ENCODE results near the gene KLRF2.

The KLRF2 gene

GRCh38 chr12:9907769-9908168 lies 26.5 kb downstream of the KLRF2 start:
- no peak overlapping the region for H3K27ac ChIP-seq (ENCODE audit: low read depth, low read length)
- H3K4me3 ChIP-seq (ENCODE audit: low read depth in 1 of 5, low read length in 5 of 5), result no peak overlapping the region
- no peaks in the 10 kb centered on the region for H3K27me3 ChIP-seq (ENCODE audit: control insufficient read depth in 5 of 5, insufficient read depth in 4 of 5, low read length in 5 of 5)
- no peaks in the 10 kb centered on the region for H3K36me3 ChIP-seq (ENCODE audit: control insufficient read depth in 5 of 5, insufficient read depth in 5 of 5, low read length in 5 of 5)
- H3K9ac ChIP-seq (ENCODE audit: low read length in 5 of 5), result no peak overlapping the region
- H3K4me1 ChIP-seq (ENCODE audit: control insufficient read depth in 5 of 5, insufficient read depth in 5 of 5, low read length in 5 of 5), result no peaks in the 10 kb centered on the region
- H3K9me3 ChIP-seq (ENCODE audit: control insufficient read depth in 5 of 5, low read length in 5 of 5), result peaks cover 3 to 18% (median 15%) of the 10 kb centered on the region in 5 donors

GRCh38 chr12:9908350-9908749 lies 27.1 kb downstream of the KLRF2 start:
- H3K36me3 ChIP-seq (ENCODE audit: control insufficient read depth in 5 of 5, insufficient read depth in 5 of 5, low read length in 5 of 5), result no peaks in the 10 kb centered on the region
- no peak overlapping the region for H3K4me3 ChIP-seq (ENCODE audit: low read depth in 1 of 5, low read length in 5 of 5)
- H3K9me3 ChIP-seq (ENCODE audit: control insufficient read depth in 5 of 5, low read length in 5 of 5), result peaks cover 3 to 17% (median 14%) of the 10 kb centered on the region in 5 donors
- no peaks in the 10 kb centered on the region for H3K4me1 ChIP-seq (ENCODE audit: control insufficient read depth in 5 of 5, insufficient read depth in 5 of 5, low read length in 5 of 5)
- H3K27me3 ChIP-seq (ENCODE audit: control insufficient read depth in 5 of 5, insufficient read depth in 4 of 5, low read length in 5 of 5), result no peaks in the 10 kb centered on the region
- no peak overlapping the region for H3K9ac ChIP-seq (ENCODE audit: low read length in 5 of 5)
- no peak overlapping the region for H3K27ac ChIP-seq (ENCODE audit: low read depth, low read length)

- H3K9ac ChIP-seq (ENCODE audit: low read length in 5 of 5), result no peak overlapping the region
- peaks cover 3 to 14% (median 11%) of the 10 kb centered on the region in 5 donors for H3K9me3 ChIP-seq (ENCODE audit: control insufficient read depth in 5 of 5, low read length in 5 of 5)
- no peaks in the 10 kb centered on the region for H3K27me3 ChIP-seq (ENCODE audit: control insufficient read depth in 5 of 5, insufficient read depth in 4 of 5, low read length in 5 of 5)
- H3K4me1 ChIP-seq (ENCODE audit: control insufficient read depth in 5 of 5, insufficient read depth in 5 of 5, low read length in 5 of 5), result no peaks in the 10 kb centered on the region
- no peak overlapping the region for H3K27ac ChIP-seq (ENCODE audit: low read depth, low read length)
- no peaks in the 10 kb centered on the region for H3K36me3 ChIP-seq (ENCODE audit: control insufficient read depth in 5 of 5, insufficient read depth in 5 of 5, low read length in 5 of 5)
- H3K4me3 ChIP-seq (ENCODE audit: low read depth in 1 of 5, low read length in 5 of 5), result no peak overlapping the region
Observed at GRCh38 chr12:9909724-9910123, 28.4 kb downstream of the KLRF2 start.

GRCh38 chr12:9910716-9911421 lies 29.6 kb downstream of the KLRF2 start:
- Histone ChIP-seq H3K36me3 (ENCODE audit: control insufficient read depth in 5 of 5, insufficient read depth in 5 of 5, low read length in 5 of 5) (no peaks in the 10 kb centered on the region), H3K27me3 (ENCODE audit: control insufficient read depth in 5 of 5, insufficient read depth in 4 of 5, low read length in 5 of 5) (no peaks in the 10 kb centered on the region), H3K27ac (ENCODE audit: low read depth, low read length) (no peak overlapping the region), H3K4me1 (ENCODE audit: control insufficient read depth in 5 of 5, insufficient read depth in 5 of 5, low read length in 5 of 5) (no peaks in the 10 kb centered on the region), H3K9me3 (ENCODE audit: control insufficient read depth in 5 of 5, low read length in 5 of 5) (peaks cover 3 to 14% (median 11%) of the 10 kb centered on the region in 5 donors), H3K4me3 (ENCODE audit: low read depth in 1 of 5, low read length in 5 of 5) (peak overlapping the region in 3 of 5 donors; percentile 14 to 29 (median 22)), H3K9ac (ENCODE audit: low read length in 5 of 5) (no peak overlapping the region)

GRCh38 chr12:9911708-9912107 lies 30.4 kb downstream of the KLRF2 start:
- Histone ChIP-seq H3K36me3 (ENCODE audit: control insufficient read depth in 5 of 5, insufficient read depth in 5 of 5, low read length in 5 of 5) (no peaks in the 10 kb centered on the region), H3K4me3 (ENCODE audit: low read depth in 1 of 5, low read length in 5 of 5) (no peak overlapping the region), H3K9ac (ENCODE audit: low read length in 5 of 5) (no peak overlapping the region), H3K9me3 (ENCODE audit: control insufficient read depth in 5 of 5, low read length in 5 of 5) (peaks cover 3 to 14% (median 11%) of the 10 kb centered on the region in 5 donors), H3K27me3 (ENCODE audit: control insufficient read depth in 5 of 5, insufficient read depth in 4 of 5, low read length in 5 of 5) (no peaks in the 10 kb centered on the region), H3K4me1 (ENCODE audit: control insufficient read depth in 5 of 5, insufficient read depth in 5 of 5, low read length in 5 of 5) (no peaks in the 10 kb centered on the region), H3K27ac (ENCODE audit: low read depth, low read length) (no peak overlapping the region)

- Histone ChIP-seq H3K4me3 (ENCODE audit: low read depth in 1 of 5, low read length in 5 of 5) (no peak overlapping the region), H3K27me3 (ENCODE audit: control insufficient read depth in 5 of 5, insufficient read depth in 4 of 5, low read length in 5 of 5) (peaks cover 0 to 4% (median 0%) of the 10 kb centered on the region in 5 donors), H3K36me3 (ENCODE audit: control insufficient read depth in 5 of 5, insufficient read depth in 5 of 5, low read length in 5 of 5) (no peaks in the 10 kb centered on the region), H3K9me3 (ENCODE audit: control insufficient read depth in 5 of 5, low read length in 5 of 5) (no peaks in the 10 kb centered on the region), H3K4me1 (ENCODE audit: control insufficient read depth in 5 of 5, insufficient read depth in 5 of 5, low read length in 5 of 5) (no peaks in the 10 kb centered on the region), H3K27ac (ENCODE audit: low read depth, low read length) (no peak overlapping the region), H3K9ac (ENCODE audit: low read length in 5 of 5) (no peak overlapping the region)
Observed at GRCh38 chr12:9919443-9919842, 38.2 kb downstream of the KLRF2 start.

- H3K36me3 ChIP-seq (ENCODE audit: control insufficient read depth in 5 of 5, insufficient read depth in 5 of 5, low read length in 5 of 5), result no peaks in the 10 kb centered on the region
Observed at GRCh38 chr12:9920451-9920850, 39.2 kb downstream of the KLRF2 start.

GRCh38 chr12:9922429-9922828 lies 41.1 kb downstream of the KLRF2 start:
- Histone ChIP-seq H3K9ac (ENCODE audit: low read length in 5 of 5) (no peak overlapping the region), H3K27me3 (ENCODE audit: control insufficient read depth in 5 of 5, insufficient read depth in 4 of 5, low read length in 5 of 5) (peaks cover 0 to 4% (median 0%) of the 10 kb centered on the region in 5 donors), H3K4me3 (ENCODE audit: low read depth in 1 of 5, low read length in 5 of 5) (no peak overlapping the region), H3K4me1 (ENCODE audit: control insufficient read depth in 5 of 5, insufficient read depth in 5 of 5, low read length in 5 of 5) (peaks cover 0 to 3% (median 0%) of the 10 kb centered on the region in 5 donors), H3K36me3 (ENCODE audit: control insufficient read depth in 5 of 5, insufficient read depth in 5 of 5, low read length in 5 of 5) (no peaks in the 10 kb centered on the region), H3K9me3 (ENCODE audit: control insufficient read depth in 5 of 5, low read length in 5 of 5) (no peaks in the 10 kb centered on the region), H3K27ac (ENCODE audit: low read depth, low read length) (no peak overlapping the region)

More at GRCh38 chr12:9920451-9920850, 39.2 kb downstream of the KLRF2 start:
- Histone ChIP-seq H3K4me1 (ENCODE audit: control insufficient read depth in 5 of 5, insufficient read depth in 5 of 5, low read length in 5 of 5) (no peaks in the 10 kb centered on the region), H3K27me3 (ENCODE audit: control insufficient read depth in 5 of 5, insufficient read depth in 4 of 5, low read length in 5 of 5) (peaks cover 0 to 4% (median 0%) of the 10 kb centered on the region in 5 donors), H3K27ac (ENCODE audit: low read depth, low read length) (no peak overlapping the region), H3K9ac (ENCODE audit: low read length in 5 of 5) (no peak overlapping the region), H3K4me3 (ENCODE audit: low read depth in 1 of 5, low read length in 5 of 5) (no peak overlapping the region), H3K9me3 (ENCODE audit: control insufficient read depth in 5 of 5, low read length in 5 of 5) (no peaks in the 10 kb centered on the region)

GRCh38 chr12:9925705-9926393 lies 44.6 kb downstream of the KLRF2 start:
- Histone ChIP-seq H3K27ac (ENCODE audit: low read depth, low read length) (no peak overlapping the region), H3K4me3 (ENCODE audit: low read depth in 1 of 5, low read length in 5 of 5) (peak overlapping the region; percentile 48 to 66 (median 54)), H3K9me3 (ENCODE audit: control insufficient read depth in 5 of 5, low read length in 5 of 5) (no peaks in the 10 kb centered on the region), H3K36me3 (ENCODE audit: control insufficient read depth in 5 of 5, insufficient read depth in 5 of 5, low read length in 5 of 5) (no peaks in the 10 kb centered on the region), H3K4me1 (ENCODE audit: control insufficient read depth in 5 of 5, insufficient read depth in 5 of 5, low read length in 5 of 5) (peaks cover 0 to 3% (median 0%) of the 10 kb centered on the region in 5 donors), H3K9ac (ENCODE audit: low read length in 5 of 5) (no peak overlapping the region), H3K27me3 (ENCODE audit: control insufficient read depth in 5 of 5, insufficient read depth in 4 of 5, low read length in 5 of 5) (no peaks in the 10 kb centered on the region)

GRCh38 chr12:9926876-9927275 lies 45.6 kb downstream of the KLRF2 start:
- Histone ChIP-seq H3K9ac (ENCODE audit: low read length in 5 of 5) (no peak overlapping the region), H3K4me1 (ENCODE audit: control insufficient read depth in 5 of 5, insufficient read depth in 5 of 5, low read length in 5 of 5) (peaks cover 0 to 3% (median 0%) of the 10 kb centered on the region in 5 donors), H3K36me3 (ENCODE audit: control insufficient read depth in 5 of 5, insufficient read depth in 5 of 5, low read length in 5 of 5) (no peaks in the 10 kb centered on the region), H3K4me3 (ENCODE audit: low read depth in 1 of 5, low read length in 5 of 5) (no peak overlapping the region), H3K27ac (ENCODE audit: low read depth, low read length) (no peak overlapping the region), H3K9me3 (ENCODE audit: control insufficient read depth in 5 of 5, low read length in 5 of 5) (no peaks in the 10 kb centered on the region), H3K27me3 (ENCODE audit: control insufficient read depth in 5 of 5, insufficient read depth in 4 of 5, low read length in 5 of 5) (no peaks in the 10 kb centered on the region)
